ENCODE measurements around the gene DSG3.

DNA sequence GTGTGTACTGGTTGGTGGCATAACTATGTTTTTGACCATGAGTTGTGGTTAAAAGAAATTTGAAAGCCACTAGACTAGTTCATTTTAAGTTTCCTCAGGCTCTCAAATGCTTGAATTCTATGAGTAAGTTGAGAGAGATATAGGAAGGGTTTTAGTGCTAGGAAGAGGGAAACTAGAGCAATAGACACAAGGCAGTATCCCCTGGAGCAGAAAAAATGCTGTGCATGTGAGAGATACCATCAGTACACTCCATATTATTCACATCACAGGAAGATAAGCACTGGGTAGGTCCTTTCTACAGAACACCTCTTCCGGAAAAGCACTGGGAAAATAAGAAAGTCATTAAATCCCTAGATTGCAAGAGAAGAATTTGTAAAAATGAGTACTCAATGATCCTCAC, 19.3 kb upstream of the DSG3 start:
- TF ChIP-seq, protein P1, sequence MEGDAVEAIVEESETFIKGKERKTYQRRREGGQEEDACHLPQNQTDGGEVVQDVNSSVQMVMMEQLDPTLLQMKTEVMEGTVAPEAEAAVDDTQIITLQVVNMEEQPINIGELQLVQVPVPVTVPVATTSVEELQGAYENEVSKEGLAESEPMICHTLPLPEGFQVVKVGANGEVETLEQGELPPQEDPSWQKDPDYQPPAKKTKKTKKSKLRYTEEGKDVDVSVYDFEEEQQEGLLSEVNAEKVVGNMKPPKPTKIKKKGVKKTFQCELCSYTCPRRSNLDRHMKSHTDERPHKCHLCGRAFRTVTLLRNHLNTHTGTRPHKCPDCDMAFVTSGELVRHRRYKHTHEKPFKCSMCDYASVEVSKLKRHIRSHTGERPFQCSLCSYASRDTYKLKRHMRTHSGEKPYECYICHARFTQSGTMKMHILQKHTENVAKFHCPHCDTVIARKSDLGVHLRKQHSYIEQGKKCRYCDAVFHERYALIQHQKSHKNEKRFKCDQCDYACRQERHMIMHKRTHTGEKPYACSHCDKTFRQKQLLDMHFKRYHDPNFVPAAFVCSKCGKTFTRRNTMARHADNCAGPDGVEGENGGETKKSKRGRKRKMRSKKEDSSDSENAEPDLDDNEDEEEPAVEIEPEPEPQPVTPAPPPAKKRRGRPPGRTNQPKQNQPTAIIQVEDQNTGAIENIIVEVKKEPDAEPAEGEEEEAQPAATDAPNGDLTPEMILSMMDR (IDR thresholded peaks at IDR 0.05) = no peak
- no peak for TF ChIP-seq ZFX (IDR thresholded peaks at IDR 0.05; ENCODE audit: borderline replicate concordance)

All from 22Rv1 (cell line).